Calu3 (cell line): Measurements from ENCODE around the gene ETFDH. TPM values are rescaled to one million over a fixed set of nuclear protein-coding genes. Genes with fewer than 3 reads are reported as not detected.

Experiments
- BruUV-seq: library from RNA; stranded (reverse); fragments of 400-500 nt; replicated peaks from 2 replicates; lab custom pipeline; 2021; lab: Mats Ljungman, UMichigan
- CTCF ChIA-PET: fragments of 300-600 bp; sonication (Branson Sonifier 250); formaldehyde crosslinking; loops from one replicate; lab custom pipeline; 2022; ENCODE audit warnings: antibody characterized with exemption; lab: Charles Lee
- DNase-seq: peaks from one replicate; pipeline ENCODE4 v3.0.0; 2022
- H3K27ac Mint-ChIP-seq: one replicate; pipeline ENCODE4 v1.8.0; 2022; ENCODE audit warnings: mixed read lengths; ENCODE audit not compliant: unreplicated experiment
- H3K27me3 Mint-ChIP-seq: one replicate; pipeline ENCODE4 v1.8.0; 2022; ENCODE audit warnings: mixed read lengths; ENCODE audit not compliant: unreplicated experiment
- H3K36me3 Mint-ChIP-seq: one replicate; pipeline ENCODE4 v1.8.0; 2022; ENCODE audit warnings: mild to moderate bottlenecking, moderate library complexity, mixed read lengths; ENCODE audit not compliant: insufficient read depth, unreplicated experiment
- H3K4me1 Mint-ChIP-seq: one replicate; pipeline ENCODE4 v1.8.0; 2022; ENCODE audit warnings: mild to moderate bottlenecking, low read depth, mixed read lengths; ENCODE audit not compliant: unreplicated experiment
- H3K4me3 Mint-ChIP-seq: one replicate; pipeline ENCODE4 v1.8.0; 2022; ENCODE audit warnings: mild to moderate bottlenecking, low read depth, moderate library complexity, mixed read lengths; ENCODE audit not compliant: unreplicated experiment
- H3K9me3 Mint-ChIP-seq: one replicate; pipeline ENCODE4 v1.8.0; 2022; ENCODE audit warnings: low read depth, mixed read lengths; ENCODE audit not compliant: unreplicated experiment
- CTCF ChIP-seq: fragments of 200-600 bp; IDR thresholded peaks from one replicate; pipeline ENCODE4 v1.8.0; 2022; ENCODE audit warnings: antibody characterized with exemption; ENCODE audit not compliant: unreplicated experiment
- intact Hi-C: fragments of 100-400 bp; cut with micrococcal nuclease; formaldehyde crosslinking; loops from one replicate; pipeline ENCODE4 v1.10.0; 2022; ENCODE audit not compliant: unreplicated experiment
- total RNA-seq: library from RNA; stranded (reverse); gene quantifications from 2 replicates; pipeline ENCODE4 v1.2.3, GENCODE V29; 2022

Gene ETFDH
- total RNA-seq, 1 experiment from 2014 or later: 13.8 TPM

GRCh38 chr4:158728236-158728635, 56.1 kb downstream of the ETFDH start:
- no peaks in the 10 kb centered on the region for H3K9me3 Mint-ChIP-seq
- no peak overlapping the region for H3K4me3 Mint-ChIP-seq
- DNase-seq: no peak
- no peak overlapping the region for H3K27ac Mint-ChIP-seq
- CTCF ChIA-PET: no interaction called here
- no peak for TF ChIP-seq CTCF
- peaks cover 7% of the 10 kb centered on the region for H3K36me3 Mint-ChIP-seq
- H3K27me3 Mint-ChIP-seq: no peaks in the 10 kb centered on the region
- no TSS peak for BruUV-seq
- intact Hi-C loops: loop anchor here (10.0 kb wide), 1 partner anchor 727 kb away; no protein-coding TSS in a partner anchor
- no peaks in the 10 kb centered on the region for H3K4me1 Mint-ChIP-seq

- Mint-ChIP-seq H3K36me3 (no peaks in the 10 kb centered on the region), H3K27me3 (no peaks in the 10 kb centered on the region), H3K4me3 (no peak overlapping the region), H3K4me1 (no peaks in the 10 kb centered on the region), H3K9me3 (no peaks in the 10 kb centered on the region), H3K27ac (no peak overlapping the region)
- TF ChIP-seq CTCF: peak; percentile 39
- intact Hi-C loops: loop anchor here (1.0 to 10.0 kb wide), 5 partner anchors 42 to 725 kb away; no protein-coding TSS in a partner anchor
- DNase-seq: peak; percentile 50
- CTCF ChIA-PET: interaction anchor here (1.0 kb wide), 1 partner anchor 115 kb away, joined by 3 read pairs; no protein-coding TSS in a partner anchor
- BruUV-seq: no TSS peak
Observed at GRCh38 chr4:158729716-158730559, 57.8 kb downstream of the ETFDH start.

GRCh38 chr4:158738866-158739265, 66.8 kb downstream of the ETFDH start:
- BruUV-seq: no TSS peak
- H3K4me1 Mint-ChIP-seq: no peaks in the 10 kb centered on the region
- DNase-seq: no peak
- TF ChIP-seq CTCF: no peak
- no peaks in the 10 kb centered on the region for H3K36me3 Mint-ChIP-seq
- no peaks in the 10 kb centered on the region for H3K27me3 Mint-ChIP-seq
- intact Hi-C loops: loop anchor here (10.0 kb wide), 1 partner anchor 436 kb away; no protein-coding TSS in a partner anchor
- H3K9me3 Mint-ChIP-seq: no peaks in the 10 kb centered on the region
- CTCF ChIA-PET: no interaction called here
- no peak overlapping the region for H3K4me3 Mint-ChIP-seq
- no peak overlapping the region for H3K27ac Mint-ChIP-seq

- H3K4me1 Mint-ChIP-seq: no peaks in the 10 kb centered on the region
- CTCF ChIA-PET: no interaction called here
- H3K27ac Mint-ChIP-seq: no peak overlapping the region
- H3K9me3 Mint-ChIP-seq: no peaks in the 10 kb centered on the region
- no peaks in the 10 kb centered on the region for H3K27me3 Mint-ChIP-seq
- DNase-seq: no peak
- intact Hi-C loops: loop anchor here (10.0 kb wide), 1 partner anchor 435 kb away; no protein-coding TSS in a partner anchor
- H3K4me3 Mint-ChIP-seq: no peak overlapping the region
- no TSS peak for BruUV-seq
- no peaks in the 10 kb centered on the region for H3K36me3 Mint-ChIP-seq
- no peak for TF ChIP-seq CTCF
Observed at GRCh38 chr4:158739600-158739999, 67.5 kb downstream of the ETFDH start.
